ENCODE data around the gene PLAAT2. TPM values are rescaled to one million over a fixed set of nuclear protein-coding genes. Genes with fewer than 3 reads are reported as not detected.

Gene PLAAT2
- total and polyA plus RNA-seq, 4 donors: 0.32 to 0.44 TPM; not detected in 2

GRCh38 chr11:63516109-63516508, 47.1 kb downstream of the PLAAT2 start (continued):
- TF ChIP-seq REST (IDR thresholded peaks at IDR 0.05) (no peak), CTCF (IDR thresholded peaks at IDR 0.05; ENCODE audit: low read depth, low read length, missing input control) (no peak), HNF4A (conservative IDR thresholded peaks at IDR 0.05) (no peak)

- DNase-seq (ENCODE audit: low spot score): no peak
- H3K27ac ChIP-seq (ENCODE audit: low read depth in 1 of 2, low read length in 2 of 2): no peak overlapping the region
- no peaks in the 10 kb centered on the region for H3K36me3 ChIP-seq (ENCODE audit: control insufficient read depth in 4 of 4, insufficient read depth in 3 of 4, low read depth in 1 of 4, low read length in 3 of 4)
- H3K4me3 ChIP-seq (ENCODE audit: low read depth in 1 of 3, low read length in 3 of 3): no peak overlapping the region
- no peaks in the 10 kb centered on the region for H3K9me3 ChIP-seq (ENCODE audit: control insufficient read depth in 4 of 4, low read length in 3 of 4)
- H3K9ac ChIP-seq (ENCODE audit: low read depth in 1 of 2, low read length in 2 of 2): no peak overlapping the region
- H3K27me3 ChIP-seq (ENCODE audit: control insufficient read depth in 4 of 4, insufficient read depth in 4 of 4, low read length in 3 of 4): no peaks in the 10 kb centered on the region
- 67% methylated on average over 7 of the region's 7 CpGs for WGBS
- H3K4me1 ChIP-seq (ENCODE audit: control insufficient read depth in 4 of 4, insufficient read depth in 4 of 4, low read length in 3 of 4): peaks cover 4 to 27% (median 19%) of the 10 kb centered on the region in 4 donors
- peak in 1 of 2 donors; percentile 37 for TF ChIP-seq RXRA (IDR thresholded peaks at IDR 0.05)
- no peak for TF ChIP-seq ZBTB33 (IDR thresholded peaks at IDR 0.05)
- TF ChIP-seq MAX (IDR thresholded peaks at IDR 0.05): no peak
- TF ChIP-seq NR2F2 (IDR thresholded peaks at IDR 0.05): no peak
Observed at GRCh38 chr11:63512816-63513215, 50.4 kb downstream of the PLAAT2 start.

GRCh38 chr11:63511048-63511748, 52.0 kb downstream of the PLAAT2 start:
- H3K27ac ChIP-seq (ENCODE audit: low read depth in 1 of 2, low read length in 2 of 2): no peak overlapping the region
- H3K9ac ChIP-seq (ENCODE audit: low read depth in 1 of 2, low read length in 2 of 2): no peak overlapping the region
- DNase-seq (ENCODE audit: low spot score): no peak
- TF ChIP-seq YY1 (IDR thresholded peaks at IDR 0.05) (no peak), SP1 (IDR thresholded peaks at IDR 0.05) (no peak), CTCF (IDR thresholded peaks at IDR 0.05; ENCODE audit: low read depth, low read length, missing input control) (peak; percentile 21), HNF4A (conservative IDR thresholded peaks at IDR 0.05) (peak in 1 of 2 donors; percentile 13), HNF4G (IDR thresholded peaks at IDR 0.05) (no peak), NR2F2 (IDR thresholded peaks at IDR 0.05) (no peak)
- H3K4me3 ChIP-seq (ENCODE audit: low read depth in 1 of 3, low read length in 3 of 3): no peak overlapping the region
- peaks cover 4 to 29% (median 19%) of the 10 kb centered on the region in 4 donors for H3K4me1 ChIP-seq (ENCODE audit: control insufficient read depth in 4 of 4, insufficient read depth in 4 of 4, low read length in 3 of 4)
- H3K27me3 ChIP-seq (ENCODE audit: control insufficient read depth in 4 of 4, insufficient read depth in 4 of 4, low read length in 3 of 4): no peaks in the 10 kb centered on the region
- WGBS: 65% methylated on average over 11 of the region's 11 CpGs
- H3K9me3 ChIP-seq (ENCODE audit: control insufficient read depth in 4 of 4, low read length in 3 of 4): no peaks in the 10 kb centered on the region
- no peaks in the 10 kb centered on the region for H3K36me3 ChIP-seq (ENCODE audit: control insufficient read depth in 4 of 4, insufficient read depth in 3 of 4, low read depth in 1 of 4, low read length in 3 of 4)
